ENCODE results near the gene AMHR2.

DNA sequence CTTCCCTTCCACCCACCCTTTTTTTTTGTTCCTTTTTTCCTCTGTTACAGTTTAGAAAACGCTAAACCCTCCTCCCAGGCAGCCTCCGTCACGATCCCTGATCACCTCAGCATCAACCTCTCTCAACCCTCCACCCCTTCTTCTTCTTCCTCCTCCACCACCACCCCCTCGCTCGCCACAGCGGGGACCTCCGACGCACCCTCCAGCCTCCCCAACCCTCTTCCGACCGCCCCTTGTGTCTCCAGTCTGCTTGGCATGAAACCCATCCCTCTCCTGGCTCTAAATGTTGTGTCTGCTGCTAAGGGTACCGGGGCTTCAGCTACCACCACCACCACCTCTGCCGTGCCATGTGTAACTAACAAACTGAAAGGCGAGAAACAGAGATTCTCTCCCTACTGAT lies 51.2 kb downstream of the AMHR2 start:
- no peak for TF ChIP-seq EZH2 (IDR thresholded peaks at IDR 0.05; ENCODE audit: borderline replicate concordance, low read length)
- TF ChIP-seq, protein P1, sequence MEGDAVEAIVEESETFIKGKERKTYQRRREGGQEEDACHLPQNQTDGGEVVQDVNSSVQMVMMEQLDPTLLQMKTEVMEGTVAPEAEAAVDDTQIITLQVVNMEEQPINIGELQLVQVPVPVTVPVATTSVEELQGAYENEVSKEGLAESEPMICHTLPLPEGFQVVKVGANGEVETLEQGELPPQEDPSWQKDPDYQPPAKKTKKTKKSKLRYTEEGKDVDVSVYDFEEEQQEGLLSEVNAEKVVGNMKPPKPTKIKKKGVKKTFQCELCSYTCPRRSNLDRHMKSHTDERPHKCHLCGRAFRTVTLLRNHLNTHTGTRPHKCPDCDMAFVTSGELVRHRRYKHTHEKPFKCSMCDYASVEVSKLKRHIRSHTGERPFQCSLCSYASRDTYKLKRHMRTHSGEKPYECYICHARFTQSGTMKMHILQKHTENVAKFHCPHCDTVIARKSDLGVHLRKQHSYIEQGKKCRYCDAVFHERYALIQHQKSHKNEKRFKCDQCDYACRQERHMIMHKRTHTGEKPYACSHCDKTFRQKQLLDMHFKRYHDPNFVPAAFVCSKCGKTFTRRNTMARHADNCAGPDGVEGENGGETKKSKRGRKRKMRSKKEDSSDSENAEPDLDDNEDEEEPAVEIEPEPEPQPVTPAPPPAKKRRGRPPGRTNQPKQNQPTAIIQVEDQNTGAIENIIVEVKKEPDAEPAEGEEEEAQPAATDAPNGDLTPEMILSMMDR (conservative IDR thresholded peaks at IDR 0.05 in 1 of 2, IDR thresholded peaks at IDR 0.05 in 1 of 2; ENCODE audit: extremely low read depth in 1 of 2, insufficient read depth in 1 of 2, low read depth in 1 of 2, low read length in 2 of 2), result no peak
